AG09319 (cell line): ENCODE measurements around the gene SLC35B3.
"Not testable (repeated sequence)": the region's sequence is repeated elsewhere in the genome, so short reads cannot be mapped to it uniquely, and the experiment has no call there.

ENCODE experiments used
- DNase-seq: peaks from one replicate; pipeline ENCODE4 v3.0.0-alpha.2; 2010; ENCODE audit warnings: low read depth; ENCODE audit errors: extremely low read depth
- CTCF ChIP-seq: IDR thresholded peaks from 2 replicates; pipeline ENCODE4 v1.5.1; 2011; ENCODE audit warnings: low read depth, mild to moderate bottlenecking, inconsistent platforms, low read length, moderate library complexity

SLC35B3 gene

GRCh38 chr6:8414844-8415243, 20.5 kb downstream of the SLC35B3 start:
- DNase-seq, result no peak
- no peak for TF ChIP-seq CTCF

- not testable (repeated sequence) for DNase-seq
These were observed 29.4 kb downstream of the SLC35B3 start for GRCh38 chr6:8405946-8406345.

DNA sequence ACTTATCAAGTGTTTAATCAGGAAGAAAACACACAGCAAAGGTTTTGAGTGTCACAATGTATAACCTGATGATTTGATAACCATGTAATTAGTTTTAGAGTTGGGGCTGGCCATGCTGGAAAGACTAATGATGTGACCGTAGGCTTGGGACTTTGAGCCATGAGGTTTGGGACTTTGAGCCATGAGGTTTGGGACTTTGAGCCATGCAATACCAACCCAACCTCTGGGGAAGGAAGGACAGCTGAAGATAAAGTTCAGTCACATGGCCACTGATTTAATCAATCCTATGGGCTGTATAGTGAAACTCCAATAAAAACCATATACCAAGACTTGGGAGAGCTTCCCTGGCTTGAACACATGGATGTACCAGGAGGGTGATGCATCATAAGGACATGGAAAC, 32.8 kb downstream of the SLC35B3 start:
- TF ChIP-seq CTCF, result no peak

GRCh38 chr6:8400663-8401062, 34.7 kb downstream of the SLC35B3 start:
- no peak for TF ChIP-seq CTCF
- no peak for DNase-seq

More for the DNA sequence above, 32.8 kb downstream of the SLC35B3 start:
- DNase-seq, result no peak

DNA sequence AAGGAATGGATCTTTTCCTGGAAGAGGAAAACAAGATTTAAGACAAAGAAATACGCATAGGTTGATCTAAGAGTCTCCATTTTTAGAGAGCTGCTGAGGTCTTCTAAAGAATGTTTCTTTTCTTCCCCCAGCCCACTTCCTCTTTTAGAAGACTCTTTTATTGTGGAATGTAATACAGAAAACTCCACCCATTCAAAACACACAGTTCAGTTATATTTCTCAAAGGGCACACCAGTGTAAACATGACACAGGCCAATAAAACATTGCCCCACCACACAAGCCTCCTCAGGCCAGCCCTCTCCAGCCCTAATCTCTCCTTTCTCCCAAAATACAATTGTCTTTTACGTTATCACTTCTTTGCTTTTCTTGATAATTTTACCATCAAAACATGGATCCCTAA, 42.8 kb downstream of the SLC35B3 start:
- no peak for TF ChIP-seq CTCF
- no peak for DNase-seq

- TF ChIP-seq CTCF, result no peak
- DNase-seq, result no peak
These were observed 43.4 kb downstream of the SLC35B3 start for GRCh38 chr6:8391934-8392333.

DNA sequence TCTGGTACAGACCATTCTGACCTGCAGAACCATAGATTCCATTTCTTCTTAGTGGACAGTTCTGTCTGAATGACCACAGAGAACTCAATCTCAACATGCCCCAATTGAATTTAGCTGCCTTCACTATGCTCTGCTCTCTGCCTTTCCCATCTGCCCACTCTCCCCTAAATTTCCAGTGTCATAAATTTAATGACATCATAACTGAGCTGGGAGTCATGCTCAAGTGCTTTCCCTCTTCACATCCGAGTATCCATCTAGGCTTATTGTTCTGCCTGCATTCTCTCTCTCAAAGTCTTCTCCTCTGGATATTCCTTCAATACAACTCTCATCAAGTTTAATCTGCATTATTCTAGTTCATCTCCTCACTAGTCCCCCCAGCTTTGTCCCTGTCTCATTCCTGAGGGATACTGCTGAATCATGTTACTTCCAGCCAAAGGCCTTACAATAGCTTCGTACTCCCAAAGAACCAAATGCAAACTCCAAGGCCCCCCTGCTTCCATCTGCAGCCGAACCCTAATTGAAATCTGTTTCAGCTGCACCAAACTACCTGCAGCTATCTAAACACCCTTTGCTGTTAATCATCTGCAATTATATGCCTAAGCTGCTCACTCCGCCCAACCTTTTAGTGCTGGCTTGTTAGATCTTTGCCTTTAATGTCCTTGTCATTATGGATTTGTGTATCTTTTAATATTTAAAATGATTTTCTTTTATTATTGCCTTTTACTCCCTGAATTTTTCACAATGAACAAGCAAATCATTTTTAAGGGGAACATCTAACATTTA, 46.1 kb downstream of the SLC35B3 start:
- no peak for DNase-seq
- no peak for TF ChIP-seq CTCF

DNA sequence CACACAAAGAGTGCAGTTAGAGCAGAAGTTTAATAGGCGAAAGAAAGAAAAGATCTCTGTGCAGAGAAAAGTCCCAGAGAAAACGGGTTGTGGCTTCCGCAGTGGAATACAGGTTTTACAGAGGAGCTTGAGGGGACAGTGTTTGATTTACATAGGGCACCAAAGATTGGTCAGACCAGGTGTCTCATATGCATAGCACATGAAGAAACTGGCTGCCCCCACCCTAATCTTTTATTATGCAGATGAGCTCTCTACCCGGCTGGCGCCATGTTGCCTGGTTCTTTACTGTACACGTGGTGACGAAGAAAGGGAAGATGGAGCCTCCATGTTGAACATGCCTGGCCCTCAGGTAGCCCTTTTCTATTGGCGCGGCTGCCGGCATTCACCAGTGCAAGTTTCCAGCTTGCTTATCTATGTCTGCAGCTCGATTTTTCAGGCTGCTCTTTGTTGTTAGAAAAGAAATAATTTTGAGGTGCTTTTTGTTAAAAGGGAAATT, 47.4 kb downstream of the SLC35B3 start:
- no peak for TF ChIP-seq CTCF
- no peak for DNase-seq
